ENCODE data around the gene JCHAIN. TPM values are rescaled to one million over a fixed set of nuclear protein-coding genes. Genes with fewer than 3 reads are reported as not detected.
A peak's percentile ranks its signal among the peaks of the same experiment; 100 is the strongest.

Gene JCHAIN
- total and polyA plus RNA-seq, 9 of the 15 experiments (the other 6 are each of a cell fraction or from before 2014, with no cell fraction given) = 0.04 to 0.68 (median 0.26) TPM; not detected in 5

- TF ChIP-seq RBM39 (optimal IDR thresholded peaks at IDR 0.05; ENCODE audit: low read depth, low read length) = peak; percentile 89
- TF ChIP-seq, protein P1, sequence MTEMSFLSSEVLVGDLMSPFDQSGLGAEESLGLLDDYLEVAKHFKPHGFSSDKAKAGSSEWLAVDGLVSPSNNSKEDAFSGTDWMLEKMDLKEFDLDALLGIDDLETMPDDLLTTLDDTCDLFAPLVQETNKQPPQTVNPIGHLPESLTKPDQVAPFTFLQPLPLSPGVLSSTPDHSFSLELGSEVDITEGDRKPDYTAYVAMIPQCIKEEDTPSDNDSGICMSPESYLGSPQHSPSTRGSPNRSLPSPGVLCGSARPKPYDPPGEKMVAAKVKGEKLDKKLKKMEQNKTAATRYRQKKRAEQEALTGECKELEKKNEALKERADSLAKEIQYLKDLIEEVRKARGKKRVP (CRISPR knock-in tag; IDR thresholded peaks at IDR 0.05) = peak; percentile 23; the same call in 1 of the 2 replicates
- TF ChIP-seq PHF21A (IDR thresholded peaks at IDR 0.05; ENCODE audit: borderline replicate concordance, low read depth) = no peak; the same call in 1 of the 2 replicates
- no peak for TF ChIP-seq ZNF830 (CRISPR knock-in tag; IDR thresholded peaks at IDR 0.05)
- TF ChIP-seq YBX1 (IDR thresholded peaks at IDR 0.05) = no peak
- TF ChIP-seq ZNF134 (CRISPR knock-in tag; conservative IDR thresholded peaks at IDR 0.05) = no peak
- TF ChIP-seq, protein P2, sequence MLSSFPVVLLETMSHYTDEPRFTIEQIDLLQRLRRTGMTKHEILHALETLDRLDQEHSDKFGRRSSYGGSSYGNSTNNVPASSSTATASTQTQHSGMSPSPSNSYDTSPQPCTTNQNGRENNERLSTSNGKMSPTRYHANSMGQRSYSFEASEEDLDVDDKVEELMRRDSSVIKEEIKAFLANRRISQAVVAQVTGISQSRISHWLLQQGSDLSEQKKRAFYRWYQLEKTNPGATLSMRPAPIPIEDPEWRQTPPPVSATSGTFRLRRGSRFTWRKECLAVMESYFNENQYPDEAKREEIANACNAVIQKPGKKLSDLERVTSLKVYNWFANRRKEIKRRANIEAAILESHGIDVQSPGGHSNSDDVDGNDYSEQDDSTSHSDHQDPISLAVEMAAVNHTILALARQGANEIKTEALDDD (IDR thresholded peaks at IDR 0.05) = peak; percentile 35; the same call in 1 of the 2 replicates
- TF ChIP-seq KLF1 (tag; IDR thresholded peaks at IDR 0.05) = peak; percentile 76; the same call in 1 of the 2 replicates
- TF ChIP-seq ZNF561 (CRISPR knock-in tag; conservative IDR thresholded peaks at IDR 0.05) = no peak
- TF ChIP-seq, protein P3, sequence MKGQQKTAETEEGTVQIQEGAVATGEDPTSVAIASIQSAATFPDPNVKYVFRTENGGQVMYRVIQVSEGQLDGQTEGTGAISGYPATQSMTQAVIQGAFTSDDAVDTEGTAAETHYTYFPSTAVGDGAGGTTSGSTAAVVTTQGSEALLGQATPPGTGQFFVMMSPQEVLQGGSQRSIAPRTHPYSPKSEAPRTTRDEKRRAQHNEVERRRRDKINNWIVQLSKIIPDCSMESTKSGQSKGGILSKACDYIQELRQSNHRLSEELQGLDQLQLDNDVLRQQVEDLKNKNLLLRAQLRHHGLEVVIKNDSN (CRISPR knock-in tag; IDR thresholded peaks at IDR 0.05) = no peak
- TF ChIP-seq ZNF143 (CRISPR knock-in tag; IDR thresholded peaks at IDR 0.05) = peak; percentile 81
- TF ChIP-seq CREB1 (IDR thresholded peaks at IDR 0.05) = peak; percentile 75
- peak; percentile 72 for TF ChIP-seq CREB1 (CRISPR knock-in tag; IDR thresholded peaks at IDR 0.05)
- TF ChIP-seq CHD1 (IDR thresholded peaks at IDR 0.05; ENCODE audit: low read length) = peak; percentile 56
- peak; percentile 75 for TF ChIP-seq SPI1 (IDR thresholded peaks at IDR 0.05; ENCODE audit: borderline replicate concordance, low read depth, low read length)
- TF ChIP-seq, protein P4, sequence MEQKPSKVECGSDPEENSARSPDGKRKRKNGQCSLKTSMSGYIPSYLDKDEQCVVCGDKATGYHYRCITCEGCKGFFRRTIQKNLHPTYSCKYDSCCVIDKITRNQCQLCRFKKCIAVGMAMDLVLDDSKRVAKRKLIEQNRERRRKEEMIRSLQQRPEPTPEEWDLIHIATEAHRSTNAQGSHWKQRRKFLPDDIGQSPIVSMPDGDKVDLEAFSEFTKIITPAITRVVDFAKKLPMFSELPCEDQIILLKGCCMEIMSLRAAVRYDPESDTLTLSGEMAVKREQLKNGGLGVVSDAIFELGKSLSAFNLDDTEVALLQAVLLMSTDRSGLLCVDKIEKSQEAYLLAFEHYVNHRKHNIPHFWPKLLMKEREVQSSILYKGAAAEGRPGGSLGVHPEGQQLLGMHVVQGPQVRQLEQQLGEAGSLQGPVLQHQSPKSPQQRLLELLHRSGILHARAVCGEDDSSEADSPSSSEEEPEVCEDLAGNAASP (IDR thresholded peaks at IDR 0.05) = no peak
- no peak for TF ChIP-seq PTRF (tag; IDR thresholded peaks at IDR 0.05)
- TF ChIP-seq ZNF282 (CRISPR knock-in tag; IDR thresholded peaks at IDR 0.05) = no peak
- no peak for TF ChIP-seq SRSF9 (IDR thresholded peaks at IDR 0.05; ENCODE audit: borderline replicate concordance, low read depth, low read length)
- TF ChIP-seq SIN3B (IDR thresholded peaks at IDR 0.05; ENCODE audit: low read depth) = peak; percentile 71
- TF ChIP-seq MECOM (CRISPR knock-in tag; IDR thresholded peaks at IDR 0.05) = no peak
- TF ChIP-seq ZNF740 (CRISPR knock-in tag; IDR thresholded peaks at IDR 0.05) = 0 out of 2 replicates have a peak, but pooled peaks have one; percentile 33
- TF ChIP-seq ZNF740 (tag; IDR thresholded peaks at IDR 0.05) = 0 out of 4 replicates have a peak, but pooled peaks of 1 of the 2 experiments have one; percentile 22
These were observed 21.8 kb upstream of the JCHAIN start, which contains the start of gene UTP3 (continued) for GRCh38 chr4:70687821-70688794.
